ENCODE data around the gene ELL. TPM values are rescaled to one million over a fixed set of nuclear protein-coding genes. Genes with fewer than 3 reads are reported as not detected.
"Not testable (repeated sequence)": the region's sequence is repeated elsewhere in the genome, so short reads cannot be mapped to it uniquely, and the experiment has no call there.

Gene ELL
- total RNA-seq, 4 donors from 2014 or later: 4.1 to 43.5 (median 21.7) TPM

- intact Hi-C loops (cut with DNase I; ENCODE audit: low total_unique reads): no loop called here
- H3K27me3 ChIP-seq: no peaks in the 10 kb centered on the region
- no peak overlapping the region for H3K27ac ChIP-seq
- H3K9me3 ChIP-seq: no peaks in the 10 kb centered on the region
- TF ChIP-seq POLR2A (IDR thresholded peaks at IDR 0.05): no peak
- no peak for TF ChIP-seq CTCF (IDR thresholded peaks at IDR 0.05)
- H3K4me3 ChIP-seq: no peak overlapping the region
- no peaks in the 10 kb centered on the region for H3K4me1 ChIP-seq
- no peaks in the 10 kb centered on the region for H3K36me3 ChIP-seq
- no peak for DNase-seq
Measured at GRCh38 chr19:18531485-18531884, 9.6 kb upstream of the ELL start.

- Histone ChIP-seq H3K36me3 (no peaks in the 10 kb centered on the region), H3K9me3 (no peaks in the 10 kb centered on the region), H3K27ac (no peak overlapping the region), H3K4me3 (no peak overlapping the region), H3K27me3 (no peaks in the 10 kb centered on the region), H3K4me1 (no peaks in the 10 kb centered on the region)
- intact Hi-C loops (cut with DNase I; ENCODE audit: low total_unique reads): no loop called here
- TF ChIP-seq POLR2A (IDR thresholded peaks at IDR 0.05) (no peak), CTCF (IDR thresholded peaks at IDR 0.05) (no peak)
- no peak for DNase-seq
Measured at GRCh38 chr19:18529782-18530181, 7.9 kb upstream of the ELL start.

- intact Hi-C loops (cut with DNase I; ENCODE audit: low total_unique reads): no loop called here
- DNase-seq: no peak
- Histone ChIP-seq H3K36me3 (no peaks in the 10 kb centered on the region), H3K4me1 (no peaks in the 10 kb centered on the region), H3K9me3 (no peaks in the 10 kb centered on the region), H3K4me3 (no peak overlapping the region), H3K27ac (no peak overlapping the region), H3K27me3 (no peaks in the 10 kb centered on the region)
- TF ChIP-seq POLR2A (IDR thresholded peaks at IDR 0.05) (no peak), CTCF (IDR thresholded peaks at IDR 0.05) (no peak)
Measured at GRCh38 chr19:18526316-18526715, 4.4 kb upstream of the ELL start.

- no peaks in the 10 kb centered on the region for H3K4me1 ChIP-seq
- no peaks in the 10 kb centered on the region for H3K36me3 ChIP-seq
- TF ChIP-seq CTCF (IDR thresholded peaks at IDR 0.05): no peak
- no peak for TF ChIP-seq POLR2A (IDR thresholded peaks at IDR 0.05)
- no peaks in the 10 kb centered on the region for H3K27me3 ChIP-seq
- DNase-seq: no peak
- no peak overlapping the region for H3K27ac ChIP-seq
- H3K9me3 ChIP-seq: no peaks in the 10 kb centered on the region
- H3K4me3 ChIP-seq: no peak overlapping the region
- intact Hi-C loops (cut with DNase I; ENCODE audit: low total_unique reads): no loop called here
Measured at GRCh38 chr19:18523841-18524240, 2.0 kb upstream of the ELL start.

GRCh38 chr19:18522862-18523440, 1.1 kb upstream of the ELL start:
- H3K9me3 ChIP-seq; H3K27me3 ChIP-seq; intact Hi-C loops (cut with DNase I; ENCODE audit: low total_unique reads); H3K4me1 ChIP-seq; H3K36me3 ChIP-seq; DNase-seq: not testable (repeated sequence)
- Histone ChIP-seq H3K27ac (peak overlapping the region; percentile 51 to 56), H3K4me3 (peak overlapping the region in 1 of 2 donors; percentile 8)
